Fibroblast of the aortic adventitia (primary cell): ENCODE measurements around the gene ARRB1. TPM values are rescaled to one million over a fixed set of nuclear protein-coding genes. Genes with fewer than 3 reads are reported as not detected.
A peak's percentile ranks its signal among the peaks of the same experiment; 100 is the strongest.

Experiments
- DNase-seq: peaks from one replicate; pipeline ENCODE4 v3.0.0-alpha.2; 2010; ENCODE audit warnings: low read depth
- H3K4me3 ChIP-seq: 2 replicates; pipeline ENCODE4 v1.5.1; 2011; ENCODE audit warnings: low read depth, mild to moderate bottlenecking, control low read depth, low read length, moderate library complexity
- total RNA-seq: library from RNA; depleted of rRNA; stranded (reverse); fragments of >200 nt; gene quantifications from 2 replicates; pipeline ENCODE4 v1.2.3, GENCODE V29; 2012; ENCODE audit warnings: low replicate concordance
- TF ChIP-seq, protein P1 (sequence below): IDR thresholded peaks from 2 replicates; pipeline ENCODE4 v1.5.1; 2011; ENCODE audit warnings: mild to moderate bottlenecking, low read length, control low read depth, inconsistent platforms; ENCODE audit not compliant: insufficient read depth

The ARRB1 gene
- total RNA-seq, 1 donor = 36.3 TPM

DNA sequence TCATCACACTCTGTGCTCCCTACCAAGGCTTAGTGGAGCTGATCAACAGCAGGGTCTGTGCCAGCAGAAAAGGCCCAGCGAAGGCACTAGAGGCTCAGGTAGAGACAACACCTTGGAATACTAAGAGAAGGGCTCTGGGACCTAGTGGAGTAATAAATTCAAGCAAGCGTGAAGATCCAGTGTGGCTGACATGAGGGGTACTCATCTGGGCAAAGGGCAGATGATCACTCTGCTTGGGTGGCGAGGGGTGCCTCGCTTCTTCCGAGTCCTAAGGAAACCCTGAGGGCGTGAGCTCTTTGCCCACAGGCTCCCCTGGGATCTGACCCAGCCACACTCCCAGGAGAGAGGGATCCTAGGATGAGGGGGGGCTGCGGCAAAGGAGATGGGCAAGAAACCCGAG lies 114.4 kb downstream of the ARRB1 start:
- TF ChIP-seq, protein P1, sequence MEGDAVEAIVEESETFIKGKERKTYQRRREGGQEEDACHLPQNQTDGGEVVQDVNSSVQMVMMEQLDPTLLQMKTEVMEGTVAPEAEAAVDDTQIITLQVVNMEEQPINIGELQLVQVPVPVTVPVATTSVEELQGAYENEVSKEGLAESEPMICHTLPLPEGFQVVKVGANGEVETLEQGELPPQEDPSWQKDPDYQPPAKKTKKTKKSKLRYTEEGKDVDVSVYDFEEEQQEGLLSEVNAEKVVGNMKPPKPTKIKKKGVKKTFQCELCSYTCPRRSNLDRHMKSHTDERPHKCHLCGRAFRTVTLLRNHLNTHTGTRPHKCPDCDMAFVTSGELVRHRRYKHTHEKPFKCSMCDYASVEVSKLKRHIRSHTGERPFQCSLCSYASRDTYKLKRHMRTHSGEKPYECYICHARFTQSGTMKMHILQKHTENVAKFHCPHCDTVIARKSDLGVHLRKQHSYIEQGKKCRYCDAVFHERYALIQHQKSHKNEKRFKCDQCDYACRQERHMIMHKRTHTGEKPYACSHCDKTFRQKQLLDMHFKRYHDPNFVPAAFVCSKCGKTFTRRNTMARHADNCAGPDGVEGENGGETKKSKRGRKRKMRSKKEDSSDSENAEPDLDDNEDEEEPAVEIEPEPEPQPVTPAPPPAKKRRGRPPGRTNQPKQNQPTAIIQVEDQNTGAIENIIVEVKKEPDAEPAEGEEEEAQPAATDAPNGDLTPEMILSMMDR = no peak
- DNase-seq = no peak
- H3K4me3 ChIP-seq = no peak overlapping the region

DNA sequence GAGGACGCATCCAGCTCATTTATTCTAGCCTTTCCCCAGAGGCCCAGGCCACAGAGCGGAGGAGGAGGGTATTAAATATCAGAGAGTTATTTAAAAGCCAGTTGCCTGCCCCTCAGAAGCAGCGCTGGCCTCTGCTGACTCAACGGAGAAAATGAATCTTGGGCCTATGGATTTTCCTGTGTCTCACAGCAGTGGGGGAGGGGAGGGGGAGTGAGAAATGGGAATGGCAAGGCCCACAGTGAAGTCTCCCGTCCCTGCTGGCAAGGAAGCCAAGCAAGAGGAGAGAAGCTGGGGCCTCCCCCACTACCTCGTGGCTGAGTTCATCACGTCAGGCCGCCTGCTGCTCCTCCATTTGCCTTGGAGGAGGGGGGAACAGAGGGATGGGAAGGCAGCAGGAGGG lies 115.4 kb downstream of the ARRB1 start:
- TF ChIP-seq, protein P1 = no peak
- H3K4me3 ChIP-seq = no peak overlapping the region
- no peak for DNase-seq

DNA sequence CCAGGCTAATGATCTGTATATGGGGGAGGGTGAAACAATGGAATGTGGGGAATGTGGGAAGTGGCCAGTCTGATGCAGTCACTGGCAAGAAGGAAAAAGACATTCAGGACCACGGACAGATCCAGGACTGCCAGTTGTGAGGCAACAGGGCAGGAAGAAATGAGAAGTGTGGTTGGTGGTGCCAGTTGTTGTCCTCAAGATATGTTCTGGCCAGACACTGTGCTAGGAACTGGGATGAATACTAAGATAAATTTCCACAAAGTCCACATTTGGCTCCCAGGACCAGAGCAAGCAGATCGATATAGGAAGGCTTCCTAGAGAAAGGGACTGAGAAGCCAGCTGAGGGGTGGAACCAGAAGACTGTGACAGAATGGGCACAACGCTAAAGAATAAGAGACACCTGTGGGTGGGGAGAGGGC lies 117.7 kb downstream of the ARRB1 start:
- no peak overlapping the region for H3K4me3 ChIP-seq
- TF ChIP-seq, protein P1 = no peak
- DNase-seq = peak; percentile 71

DNA sequence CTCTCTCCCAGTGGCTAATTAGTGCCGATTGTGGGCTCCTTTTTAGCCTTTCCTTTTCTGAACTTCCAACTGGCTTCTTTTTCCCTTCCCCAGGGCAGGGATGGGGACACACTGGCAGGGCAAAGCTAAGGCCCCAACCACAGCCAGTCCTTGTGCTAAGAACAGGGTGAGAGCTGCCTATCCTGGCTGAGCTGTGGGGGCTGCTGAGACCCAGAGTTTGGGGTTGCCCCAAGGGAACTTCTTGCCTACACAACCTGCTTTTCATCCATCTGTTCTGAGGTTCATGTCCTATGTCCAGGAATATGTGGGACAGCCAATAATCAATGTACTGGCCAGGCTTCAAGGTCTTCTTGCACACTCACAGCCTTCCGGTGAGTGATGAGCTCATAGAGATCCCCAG lies 120.8 kb downstream of the ARRB1 start:
- no peak overlapping the region for H3K4me3 ChIP-seq
- no peak for DNase-seq
- TF ChIP-seq, protein P1 = no peak

DNA sequence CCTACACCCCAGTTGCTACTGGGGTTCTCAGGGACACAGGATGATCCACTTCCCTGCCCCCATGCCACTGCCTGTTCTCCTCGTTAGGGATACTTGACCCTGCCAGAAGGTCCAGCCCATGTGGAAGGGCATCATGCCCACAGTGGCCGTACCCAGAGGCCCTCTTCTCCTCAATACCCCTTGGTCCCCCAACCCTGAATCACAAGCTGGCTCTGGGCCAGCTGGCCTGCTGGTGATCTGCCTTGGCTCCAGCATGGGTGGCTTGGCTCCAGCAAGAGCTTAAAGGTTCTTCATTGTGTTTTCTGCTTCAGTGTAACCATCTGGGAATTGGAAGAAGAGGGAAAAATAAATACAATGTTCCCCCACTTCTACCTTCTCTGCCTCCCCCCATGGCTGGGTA lies 122.0 kb downstream of the ARRB1 start:
- TF ChIP-seq, protein P1 = no peak

DNA sequence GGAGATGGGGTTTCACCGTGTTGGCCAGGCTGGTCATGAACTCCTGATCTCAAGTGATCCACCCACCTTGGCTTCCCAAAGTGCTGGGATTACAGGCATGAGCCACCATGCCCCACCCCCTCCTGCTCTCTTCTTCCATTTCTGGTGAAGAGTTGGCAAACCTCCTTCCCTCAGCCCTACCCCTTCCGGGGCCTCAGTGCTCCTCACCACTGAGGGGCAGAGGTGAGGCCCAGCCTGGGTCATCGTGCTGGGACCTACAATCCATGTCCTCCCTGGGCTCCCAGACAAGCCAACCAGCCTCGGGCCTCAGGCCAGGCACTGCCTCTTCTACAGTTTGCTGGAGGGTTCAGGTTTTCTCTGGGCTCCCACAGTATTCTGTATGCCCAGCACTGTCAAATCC lies 125.7 kb downstream of the ARRB1 start:
- TF ChIP-seq, protein P1 = no peak
- DNase-seq = no peak
- H3K4me3 ChIP-seq = no peak overlapping the region

More for the DNA sequence above, 122.0 kb downstream of the ARRB1 start:
- no peak overlapping the region for H3K4me3 ChIP-seq
- no peak for DNase-seq

DNA sequence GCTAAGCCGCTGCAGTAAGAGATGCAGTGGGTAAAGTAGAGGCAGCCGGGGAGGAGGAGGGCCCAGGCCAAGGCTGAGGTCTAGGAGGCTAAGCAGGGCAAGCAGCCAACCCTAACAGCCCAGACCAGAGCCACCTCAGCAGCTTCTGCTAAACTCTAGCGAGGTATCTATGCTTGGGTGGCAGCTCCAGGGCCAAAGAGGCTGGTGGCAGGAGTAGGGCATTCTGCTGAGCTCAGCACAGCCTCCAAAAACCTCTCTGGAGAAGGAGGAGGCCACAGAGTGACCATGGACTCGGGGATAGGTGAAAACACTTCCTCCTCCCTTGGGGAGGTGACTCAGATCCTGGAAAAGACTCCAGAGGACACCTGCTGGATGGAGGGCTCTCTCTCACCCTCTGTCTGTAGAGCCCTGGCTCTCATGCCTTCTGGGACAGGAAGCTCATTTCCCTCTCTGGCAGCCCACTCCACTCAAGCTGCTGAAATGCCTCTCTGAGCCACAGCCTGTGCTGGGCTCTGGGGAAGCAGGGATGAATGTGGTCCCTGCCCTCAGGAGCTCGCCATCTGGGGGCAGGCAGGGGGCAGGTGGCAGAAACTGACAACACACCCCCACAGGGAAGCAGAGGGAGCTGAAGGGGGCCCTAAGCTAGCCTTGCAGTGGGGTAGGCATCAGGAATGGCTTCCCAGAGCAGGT lies 127.4 kb downstream of the ARRB1 start:
- DNase-seq = no peak
- no peak overlapping the region for H3K4me3 ChIP-seq
- TF ChIP-seq, protein P1 = no peak
